Peyer's patch (tissue), 4 donors: ENCODE results near the gene AKAP6.

ENCODE experiments used
- POLR2A ChIP-seq, 2 donors: fragments of 450-650 bp; IDR thresholded peaks; one replicate each; pipeline ENCODE4 v1.5.1; 2017; ENCODE audit warnings: antibody characterized with exemption in 2 of 2, mild to moderate bottlenecking in 2 of 2, moderate library complexity in 2 of 2
- TF ChIP-seq, protein P1 (sequence below), 6 experiments: fragments of 450-650 bp in 4 of 6; fragments of 200-600 bp in 2 of 6; sonication (generic) in 1 of 6; IDR thresholded peaks; one replicate each; pipeline ENCODE4 v1.5.1; 2017 to 2019; ENCODE audit warnings: antibody characterized with exemption in 6 of 6, mild to moderate bottlenecking in 3 of 6, moderate library complexity in 1 of 6

DNA sequence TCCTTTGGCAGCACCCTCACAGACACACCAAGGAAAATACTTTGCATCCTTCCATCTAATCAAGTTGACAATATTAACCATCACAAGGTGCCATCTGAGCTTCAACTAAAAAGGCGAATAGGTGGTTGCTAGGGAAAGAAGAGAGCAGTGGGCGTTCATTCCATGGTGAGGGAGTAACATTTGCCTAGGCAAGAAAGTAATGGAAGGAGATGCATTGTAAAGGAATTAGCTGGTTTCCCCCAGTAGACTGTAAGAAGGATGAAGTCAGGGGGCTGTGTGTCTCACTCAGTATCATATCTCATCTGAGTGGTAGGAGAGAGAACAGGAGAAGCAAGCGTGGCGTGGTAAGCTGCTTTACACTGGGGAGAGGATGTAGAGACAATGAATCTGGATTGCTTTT is 34.7 kb downstream of the AKAP6 start:
- TF ChIP-seq, protein P1, sequence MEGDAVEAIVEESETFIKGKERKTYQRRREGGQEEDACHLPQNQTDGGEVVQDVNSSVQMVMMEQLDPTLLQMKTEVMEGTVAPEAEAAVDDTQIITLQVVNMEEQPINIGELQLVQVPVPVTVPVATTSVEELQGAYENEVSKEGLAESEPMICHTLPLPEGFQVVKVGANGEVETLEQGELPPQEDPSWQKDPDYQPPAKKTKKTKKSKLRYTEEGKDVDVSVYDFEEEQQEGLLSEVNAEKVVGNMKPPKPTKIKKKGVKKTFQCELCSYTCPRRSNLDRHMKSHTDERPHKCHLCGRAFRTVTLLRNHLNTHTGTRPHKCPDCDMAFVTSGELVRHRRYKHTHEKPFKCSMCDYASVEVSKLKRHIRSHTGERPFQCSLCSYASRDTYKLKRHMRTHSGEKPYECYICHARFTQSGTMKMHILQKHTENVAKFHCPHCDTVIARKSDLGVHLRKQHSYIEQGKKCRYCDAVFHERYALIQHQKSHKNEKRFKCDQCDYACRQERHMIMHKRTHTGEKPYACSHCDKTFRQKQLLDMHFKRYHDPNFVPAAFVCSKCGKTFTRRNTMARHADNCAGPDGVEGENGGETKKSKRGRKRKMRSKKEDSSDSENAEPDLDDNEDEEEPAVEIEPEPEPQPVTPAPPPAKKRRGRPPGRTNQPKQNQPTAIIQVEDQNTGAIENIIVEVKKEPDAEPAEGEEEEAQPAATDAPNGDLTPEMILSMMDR (IDR thresholded peaks at IDR 0.05), result no peak
- no peak for TF ChIP-seq POLR2A (IDR thresholded peaks at IDR 0.05)
